Raji (cell line): Measurements from ENCODE around the gene PMVK.

ENCODE experiments used
- POLR2A ChIP-seq: IDR thresholded peaks from 2 replicates; pipeline ENCODE4 v1.6.1; 2011; ENCODE audit warnings: low read depth, low read length, control low read depth; ENCODE audit not compliant: insufficient read depth

Gene PMVK

GRCh38 chr1:154931940-154932487, 4.5 kb downstream of the PMVK start:
- no peak for TF ChIP-seq POLR2A

- TF ChIP-seq POLR2A = no peak
Measured at GRCh38 chr1:154926201-154926600, 10.3 kb downstream of the PMVK start.

GRCh38 chr1:154925335-154926170, 11.0 kb downstream of the PMVK start:
- no peak for TF ChIP-seq POLR2A

GRCh38 chr1:154923695-154924094, 12.8 kb downstream of the PMVK start:
- no peak for TF ChIP-seq POLR2A

- TF ChIP-seq POLR2A = no peak
Measured at GRCh38 chr1:154913273-154913672, 23.2 kb downstream of the PMVK start.

GRCh38 chr1:154912755-154913154, 23.8 kb downstream of the PMVK start:
- no peak for TF ChIP-seq POLR2A

- TF ChIP-seq POLR2A = no peak
Measured at GRCh38 chr1:154911691-154912550, 24.6 kb downstream of the PMVK start.

- no peak for TF ChIP-seq POLR2A
Measured at GRCh38 chr1:154910851-154911250, 25.7 kb downstream of the PMVK start.

GRCh38 chr1:154908937-154909336, 27.6 kb downstream of the PMVK start:
- TF ChIP-seq POLR2A = no peak

- no peak for TF ChIP-seq POLR2A
Measured at GRCh38 chr1:154906621-154907081, 29.9 kb downstream of the PMVK start.

GRCh38 chr1:154902938-154903566, 33.5 kb downstream of the PMVK start:
- TF ChIP-seq POLR2A = no peak

GRCh38 chr1:154901591-154901990, 34.9 kb downstream of the PMVK start:
- no peak for TF ChIP-seq POLR2A

GRCh38 chr1:154899041-154899440, 37.5 kb downstream of the PMVK start:
- TF ChIP-seq POLR2A = no peak

GRCh38 chr1:154896771-154897286, 39.7 kb downstream of the PMVK start:
- no peak for TF ChIP-seq POLR2A

- no peak for TF ChIP-seq POLR2A
Measured at GRCh38 chr1:154895798-154896197, 40.7 kb downstream of the PMVK start.
